C1 segment of cervical spinal cord (tissue), 14 donors: Measurements from ENCODE around the gene SRCIN1.

Experiments
- DNase-seq, 14 donors: peaks; one replicate each; lab custom pipeline; 2025; lab: John Stamatoyannopoulos, UW

Gene SRCIN1

DNA sequence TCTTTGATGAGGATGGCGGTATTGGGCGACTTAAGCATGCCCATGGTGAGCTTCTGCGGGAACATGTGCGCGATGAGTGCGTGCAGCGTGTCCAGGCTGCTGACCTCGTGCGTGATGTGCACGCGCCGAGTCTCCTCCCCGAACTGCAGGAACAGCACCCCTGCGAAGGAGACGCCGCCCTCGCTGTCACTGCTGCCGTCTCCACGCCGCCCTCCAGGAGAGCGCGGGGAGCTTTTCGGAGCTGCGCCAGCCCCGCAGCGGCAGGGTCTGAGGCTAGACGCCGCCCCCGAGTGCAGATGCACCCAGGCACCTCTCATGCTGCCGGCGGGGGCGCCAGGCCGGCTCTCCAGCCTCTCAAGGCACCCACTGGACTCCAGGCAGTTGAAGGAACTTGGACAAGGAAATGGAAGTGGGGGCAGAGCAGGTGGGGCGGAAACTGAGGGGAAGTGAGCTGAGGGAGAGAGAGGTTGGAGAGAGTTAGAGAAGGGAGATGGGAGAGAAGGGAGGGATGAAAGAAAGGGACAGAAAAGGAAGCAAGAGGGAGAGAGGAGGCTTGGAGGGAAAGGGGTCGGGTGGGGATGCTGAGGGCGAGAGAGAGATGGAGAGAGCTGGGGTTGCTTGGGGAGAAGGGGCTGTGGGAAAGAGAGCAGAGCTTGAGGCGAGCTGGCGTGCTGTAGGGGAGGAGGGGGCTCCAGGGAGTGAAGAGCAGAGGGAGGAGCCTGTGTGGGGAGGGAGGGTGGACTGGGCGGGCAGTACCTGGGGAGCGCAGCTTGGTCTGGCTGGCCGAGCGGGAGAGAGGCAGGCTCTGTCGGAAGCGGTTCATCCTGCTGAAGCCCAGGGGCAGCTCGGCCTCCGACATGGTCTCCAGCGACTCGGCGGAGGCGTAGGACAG lies 42.1 kb downstream of the SRCIN1 start:
- DNase-seq = peak in 1 of 14 donors; percentile 85

DNA sequence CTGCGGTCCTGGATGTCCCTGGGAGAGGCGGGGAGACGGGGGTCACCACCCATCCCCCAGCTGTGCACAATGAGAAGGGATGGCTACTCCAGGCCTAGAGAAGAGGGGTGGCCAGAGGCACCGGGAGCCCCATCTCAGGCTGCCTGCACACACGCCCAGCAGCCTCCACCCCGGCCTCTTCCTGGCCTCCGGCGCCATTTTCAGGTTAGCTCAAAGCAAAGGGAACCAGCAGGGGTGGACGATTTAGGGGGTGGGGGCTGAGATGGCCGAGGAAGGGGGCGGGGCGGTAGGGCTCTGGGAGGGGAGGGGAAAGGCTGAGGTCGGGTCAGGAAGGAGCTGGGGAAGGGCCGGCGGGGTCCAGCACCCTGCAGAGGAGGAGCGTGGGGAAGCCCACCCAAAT lies 42.8 kb downstream of the SRCIN1 start:
- DNase-seq = no peak

DNA sequence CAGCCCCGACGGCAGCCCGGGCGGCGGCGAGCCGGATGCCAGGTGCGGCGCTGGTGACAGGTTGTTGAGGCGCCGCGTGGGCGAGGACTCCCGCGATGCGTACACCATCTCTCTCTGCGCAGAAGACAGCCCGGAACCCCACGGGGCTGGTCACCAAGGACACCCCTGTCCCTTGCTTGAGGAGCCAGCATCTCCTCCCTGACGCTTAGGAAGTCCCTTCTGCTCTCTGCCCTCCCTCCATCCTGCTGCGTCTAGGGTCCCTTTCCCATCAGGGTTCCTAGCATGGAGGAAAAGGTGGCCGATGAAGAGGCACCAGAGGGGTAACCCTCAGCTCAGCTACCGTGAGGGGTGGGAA lies 43.6 kb downstream of the SRCIN1 start:
- DNase-seq = no peak

DNA sequence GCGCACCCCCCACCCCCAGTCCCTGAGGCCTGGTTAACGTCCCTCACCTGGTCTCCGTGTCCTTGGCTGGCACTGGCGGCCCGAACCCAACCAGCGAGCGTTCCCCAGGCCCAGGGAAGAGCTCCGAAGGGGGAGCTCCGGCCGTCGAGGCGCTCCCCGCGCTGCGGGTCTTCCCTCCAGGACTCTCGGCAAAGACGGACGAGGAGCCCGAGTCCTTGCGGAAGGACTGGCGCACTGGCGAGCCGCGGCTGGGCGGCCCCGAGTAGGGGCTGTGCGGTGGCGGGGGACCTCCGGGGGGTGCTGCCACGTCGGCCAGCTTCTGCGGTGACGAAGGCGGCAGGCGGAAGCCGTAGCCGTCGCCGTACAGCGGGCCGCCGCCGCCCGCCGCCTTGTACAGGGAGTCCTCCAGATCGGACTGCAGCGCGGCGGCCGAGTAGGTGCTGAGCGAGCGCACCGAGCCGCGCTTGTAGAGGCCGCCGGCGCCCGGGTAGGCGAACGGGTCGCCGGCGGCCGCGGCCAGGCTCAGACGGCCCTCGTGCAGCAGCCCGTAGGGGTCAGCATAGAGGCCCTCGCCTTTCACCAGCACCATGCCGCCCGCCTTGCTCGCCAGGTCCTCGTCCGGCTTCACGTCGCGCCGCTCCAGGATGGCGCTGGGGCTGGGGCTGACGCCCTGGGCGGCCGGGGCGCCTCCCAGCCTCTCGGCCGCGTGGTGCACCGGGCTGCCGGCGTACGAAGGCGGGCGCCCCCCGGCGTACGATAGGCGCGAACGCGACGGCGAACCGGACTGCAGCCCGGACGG lies 44.1 kb downstream of the SRCIN1 start:
- no peak for DNase-seq

DNA sequence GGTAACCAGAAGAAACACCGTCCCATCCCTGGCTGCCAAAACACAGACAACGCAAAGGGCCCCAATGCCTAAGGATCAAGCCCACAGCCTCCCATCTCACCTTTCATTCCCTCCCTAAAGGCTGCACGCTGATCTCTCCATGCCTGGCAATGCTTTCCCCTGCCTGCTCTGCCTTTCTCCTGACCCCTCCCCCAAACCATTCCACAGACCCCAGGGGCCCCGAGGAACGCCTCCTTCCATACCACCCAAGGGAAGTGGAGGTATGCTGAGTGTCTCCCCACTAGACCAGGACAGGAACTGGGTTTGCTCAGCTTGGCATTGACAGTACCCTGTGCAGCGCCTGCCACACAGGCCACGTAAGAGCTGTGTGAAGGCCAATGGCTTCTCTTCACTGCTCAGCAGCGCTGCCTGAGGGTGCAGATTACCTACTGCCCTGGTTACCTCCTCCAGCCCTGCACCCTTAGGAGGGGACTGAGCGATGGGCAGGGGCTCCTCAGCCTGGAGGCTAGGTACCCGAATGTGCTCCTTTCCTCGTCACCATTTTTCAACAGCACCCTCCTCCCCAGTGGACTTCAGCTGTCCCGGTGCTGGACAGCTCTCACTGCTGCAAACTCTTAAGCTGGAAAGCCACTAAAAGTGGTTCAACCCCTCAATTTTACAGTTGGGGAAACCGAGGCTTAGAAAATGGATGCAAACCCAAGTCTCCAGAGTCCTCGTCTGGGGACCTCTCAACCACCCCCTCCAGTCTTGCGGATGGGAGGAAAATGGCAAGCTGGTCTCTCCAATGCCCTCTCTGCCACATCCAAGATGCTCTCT lies 45.0 kb downstream of the SRCIN1 start:
- DNase-seq = peak in 1 of 14 donors; percentile 66

DNA sequence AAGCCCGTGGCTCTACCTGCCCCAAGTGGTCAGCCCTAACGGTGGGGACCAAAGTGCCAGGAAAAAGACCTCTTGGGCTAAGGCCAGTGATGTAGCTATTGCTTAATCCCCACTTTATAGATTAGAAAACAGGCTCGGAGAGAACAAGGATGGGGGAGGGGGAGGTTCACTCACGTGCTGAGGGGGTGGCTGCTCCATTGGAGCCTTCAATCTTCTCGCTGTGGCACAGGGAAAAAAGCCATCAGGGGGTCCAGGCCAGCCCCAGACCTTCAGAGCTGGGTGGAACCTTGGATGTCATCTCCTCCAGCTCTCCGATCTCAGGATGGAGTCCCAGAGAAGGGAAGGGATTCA lies 45.9 kb downstream of the SRCIN1 start:
- DNase-seq = no peak

DNA sequence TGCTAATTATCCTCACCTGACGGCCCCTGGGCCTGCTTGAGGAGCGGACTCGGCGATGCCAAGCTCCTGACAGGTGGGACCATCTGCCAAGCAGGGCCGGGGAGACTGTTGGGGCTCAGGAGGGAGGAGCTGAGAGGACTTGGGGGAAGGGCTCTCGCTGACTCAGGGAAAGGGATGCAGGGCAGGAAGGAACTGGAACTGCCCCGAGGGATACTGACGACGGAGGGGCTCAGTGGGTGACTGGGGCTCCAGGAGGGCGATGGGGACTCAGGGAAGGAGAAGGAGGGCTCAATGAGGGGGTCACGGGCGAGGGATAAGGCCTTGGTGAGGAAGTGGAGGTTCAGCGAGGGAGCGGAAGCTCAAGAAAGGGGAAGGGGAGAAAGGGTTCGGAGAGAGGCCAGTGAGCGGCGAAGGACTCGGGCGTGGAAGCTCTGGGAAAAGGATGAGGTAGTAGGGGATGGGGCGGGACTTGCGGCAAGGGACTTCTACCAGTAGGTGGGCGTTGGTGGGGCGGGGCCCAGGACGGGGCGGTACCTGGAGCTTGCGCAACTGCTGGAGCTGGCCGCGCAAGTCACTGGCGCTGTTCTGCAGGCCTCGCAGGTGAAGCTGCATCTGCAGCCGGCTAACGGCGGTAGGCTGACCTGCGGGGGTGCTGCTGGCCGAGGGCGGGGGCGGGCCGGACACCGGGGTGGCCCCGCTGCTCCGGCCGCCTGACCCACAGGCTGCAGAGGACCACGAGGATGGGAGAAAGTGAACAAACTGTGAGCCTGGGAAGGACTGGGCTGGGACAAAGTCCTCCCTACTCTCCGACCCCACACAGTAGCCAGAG lies 46.5 kb downstream of the SRCIN1 start:
- DNase-seq = peak in 5 of 14 donors; percentile 34 to 89 (median 44)

DNA sequence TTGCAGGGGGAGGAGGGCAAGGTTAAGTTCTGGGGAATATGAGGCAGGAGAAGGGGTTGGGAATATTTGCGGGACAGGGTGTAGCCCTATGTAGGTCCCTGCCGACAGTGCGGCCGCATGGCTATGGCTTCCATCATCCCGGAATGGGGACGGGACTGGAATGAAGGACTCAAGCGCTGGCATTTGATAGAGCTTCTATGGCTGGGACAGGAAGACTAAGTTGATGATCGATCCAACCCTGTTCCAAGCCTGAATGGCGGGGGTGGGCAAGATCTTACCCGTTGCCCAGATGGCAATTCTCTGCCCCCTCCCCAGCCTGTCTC lies 47.1 kb downstream of the SRCIN1 start:
- no peak for DNase-seq

DNA sequence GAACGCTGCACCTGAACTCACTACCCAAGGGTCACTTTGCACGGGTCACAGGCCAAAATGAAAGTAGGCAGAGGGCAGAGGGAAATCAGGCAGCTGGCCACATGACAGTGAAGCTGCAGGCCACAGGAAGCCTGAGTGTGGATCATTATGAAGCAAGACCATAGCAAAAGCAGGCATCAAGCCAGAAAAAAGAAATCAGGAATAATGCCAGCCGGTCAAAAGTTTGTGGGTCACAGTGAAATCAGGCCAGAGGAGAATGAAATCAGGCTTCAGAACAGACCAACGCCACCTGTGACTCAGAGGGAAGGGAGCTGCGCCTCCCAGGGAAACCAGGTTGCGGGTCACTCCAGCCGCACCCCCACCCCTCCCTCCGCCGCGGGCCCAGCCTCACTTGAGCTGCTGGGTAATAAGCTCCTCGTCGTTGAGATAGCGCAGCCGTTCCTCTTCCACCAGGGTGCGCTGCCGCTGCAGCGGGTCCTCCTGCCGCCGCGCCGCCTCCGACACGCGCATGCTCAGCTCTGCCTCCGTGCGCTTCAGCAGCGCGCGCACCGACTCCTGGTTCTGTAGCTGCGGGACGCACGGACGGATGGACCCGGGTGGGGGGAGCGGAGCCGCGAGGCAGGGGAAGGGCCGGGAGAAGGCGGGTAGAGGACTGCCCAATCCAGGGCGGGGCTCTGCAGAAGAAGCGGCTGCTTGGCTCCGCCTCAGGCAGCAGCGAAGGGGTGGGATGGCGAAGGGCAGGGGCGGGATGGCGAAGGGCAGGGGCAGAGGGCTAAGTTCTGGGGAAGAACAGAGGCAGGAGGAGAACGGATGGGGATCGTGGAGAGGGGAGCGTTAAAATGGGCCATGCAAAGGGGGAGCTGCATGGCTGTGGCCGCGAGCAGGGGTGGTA lies 47.7 kb downstream of the SRCIN1 start:
- DNase-seq = peak in 13 of 14 donors; percentile 41 to 88 (median 81)

DNA sequence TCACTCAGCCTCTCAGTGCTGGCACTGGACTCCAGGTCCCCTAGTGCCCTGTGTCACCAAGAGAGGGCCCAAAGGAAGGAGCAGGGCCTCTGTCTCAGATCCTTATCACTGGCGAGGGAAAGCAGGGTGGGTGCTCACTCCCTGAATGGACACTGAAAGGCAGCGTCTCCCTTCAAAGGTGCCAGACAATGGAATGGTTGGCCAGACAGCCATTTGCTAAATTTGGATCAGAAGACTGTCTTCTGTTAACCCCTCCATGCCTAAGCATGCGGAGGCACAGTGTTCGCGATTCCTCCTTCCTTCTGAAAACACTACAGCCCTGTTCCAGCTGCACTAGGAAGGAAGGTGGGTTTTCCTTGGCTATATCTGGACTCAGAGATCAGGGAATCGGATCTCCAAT lies 48.4 kb downstream of the SRCIN1 start:
- no peak for DNase-seq

DNA sequence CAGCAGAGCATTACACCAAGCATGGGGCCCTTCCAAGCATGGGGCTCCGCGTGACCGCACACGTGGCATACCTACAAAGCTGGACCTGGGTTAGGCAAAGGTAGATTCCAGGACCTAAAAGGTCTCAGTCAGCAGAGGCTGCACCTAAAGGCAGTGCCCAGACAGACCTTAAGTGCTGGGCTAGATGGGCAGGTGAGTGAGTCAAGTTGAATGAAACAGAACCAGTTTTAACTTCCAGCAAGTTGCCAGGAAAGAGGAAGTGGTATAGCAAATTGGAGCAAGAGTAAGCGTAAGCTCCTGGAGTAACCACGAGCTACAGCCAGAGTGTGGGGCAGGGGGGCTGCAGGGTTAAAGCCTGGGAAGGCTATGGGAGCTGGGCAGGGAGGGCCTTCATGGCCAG lies 49.5 kb downstream of the SRCIN1 start:
- DNase-seq = no peak

DNA sequence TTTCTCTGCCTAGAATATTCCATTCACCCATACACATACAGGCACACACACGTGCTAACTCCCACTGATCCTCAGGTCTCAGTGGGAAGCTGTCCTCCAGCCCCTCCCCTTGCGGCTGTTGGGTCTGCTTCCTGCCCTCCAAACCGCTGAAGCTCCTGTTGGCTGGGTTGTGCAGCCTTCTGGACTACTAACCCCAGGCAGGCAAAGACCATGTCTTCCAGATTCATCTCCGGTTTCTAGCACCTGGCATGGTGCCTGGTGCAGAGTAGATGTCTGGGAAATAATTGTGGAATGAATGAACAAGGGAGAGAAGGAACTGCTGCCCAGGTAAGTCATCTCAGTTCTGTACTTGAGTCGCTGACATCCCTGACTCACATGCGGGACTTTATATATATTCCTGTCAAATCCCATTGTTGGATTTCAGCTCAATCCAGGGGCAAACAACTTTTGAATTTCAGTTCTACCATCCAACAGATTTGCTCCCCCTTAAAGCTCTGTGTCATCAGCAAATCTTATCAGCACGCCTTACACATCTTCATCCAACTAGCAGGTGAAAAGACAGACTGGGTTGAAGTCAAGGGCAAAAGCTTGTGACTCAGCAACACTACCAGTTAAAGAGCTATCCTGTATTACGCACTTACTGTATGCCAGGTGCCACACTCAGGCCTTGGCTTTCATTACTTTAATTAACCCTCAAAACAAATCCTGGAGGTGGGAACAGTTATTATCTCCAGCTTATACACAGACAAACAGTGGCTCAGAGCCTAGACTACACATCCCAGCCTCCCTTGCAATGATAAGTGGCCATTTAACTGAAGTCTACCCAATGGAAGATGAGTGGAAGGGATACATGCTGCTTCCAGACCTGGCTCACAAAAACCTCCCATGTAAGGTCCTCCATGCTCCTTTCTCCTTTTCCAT lies 51.1 kb downstream of the SRCIN1 start:
- peak in 1 of 14 donors; percentile 85 for DNase-seq

DNA sequence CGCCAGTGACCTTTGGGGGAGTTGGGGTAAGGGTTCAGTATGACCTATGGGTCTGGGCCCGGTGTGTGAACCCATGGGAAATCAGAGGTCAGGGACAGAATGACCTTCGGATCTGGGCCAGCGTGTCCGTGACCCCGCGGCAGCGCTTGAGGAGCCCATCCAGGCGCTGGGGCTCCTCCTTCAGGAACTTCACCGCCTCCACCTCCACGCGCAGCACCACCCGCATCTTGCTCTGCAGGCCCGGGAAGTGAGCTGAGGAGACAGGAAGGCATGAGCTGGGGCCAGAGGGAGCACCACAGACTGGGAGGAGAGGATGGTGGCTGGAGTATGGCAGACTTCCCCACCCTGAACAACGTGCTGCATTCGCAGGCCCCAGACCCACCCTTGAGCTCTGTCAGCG lies 53.4 kb downstream of the SRCIN1 start:
- DNase-seq = no peak

DNA sequence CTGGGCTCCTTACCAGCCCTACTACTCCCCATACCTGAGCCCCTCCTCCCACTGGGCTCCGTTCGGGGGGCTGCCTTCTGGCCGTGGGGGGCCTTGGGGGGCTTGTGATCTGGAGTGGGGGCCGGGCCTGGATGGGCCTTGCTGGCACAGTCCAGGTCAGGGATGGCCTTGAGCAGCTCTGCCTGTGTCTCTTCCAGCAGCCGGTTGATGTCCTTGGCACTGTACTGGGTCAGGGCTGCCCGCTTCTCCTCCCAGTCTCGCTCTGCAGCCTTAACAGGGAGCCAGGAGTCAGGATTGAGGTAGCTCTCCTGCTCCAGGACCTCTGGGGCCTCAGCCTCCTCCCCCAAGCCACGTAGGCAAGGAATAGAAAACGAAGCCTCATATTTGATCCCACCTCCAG lies 54.6 kb downstream of the SRCIN1 start:
- no peak for DNase-seq

DNA sequence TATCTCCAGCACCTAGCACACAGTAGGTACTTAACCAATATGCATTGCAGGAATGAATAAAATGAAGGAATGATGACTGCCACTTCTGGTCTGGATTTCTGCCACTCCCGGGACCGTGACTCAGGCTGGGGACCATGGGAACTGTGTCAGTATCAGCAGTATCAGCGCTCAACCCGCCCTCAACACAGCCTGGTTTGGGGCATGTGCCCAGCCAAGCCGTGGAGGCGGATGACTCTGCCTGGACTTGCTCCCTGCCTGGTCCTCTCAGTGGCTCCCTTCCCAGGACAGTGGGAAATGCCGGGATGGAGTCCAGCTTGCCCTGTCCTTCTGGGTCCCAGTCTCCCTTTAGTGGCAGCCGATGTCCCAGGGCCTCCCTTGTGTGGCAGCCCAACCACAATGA lies 55.1 kb downstream of the SRCIN1 start:
- DNase-seq = peak in 7 of 14 donors; percentile 20 to 81 (median 32)

DNA sequence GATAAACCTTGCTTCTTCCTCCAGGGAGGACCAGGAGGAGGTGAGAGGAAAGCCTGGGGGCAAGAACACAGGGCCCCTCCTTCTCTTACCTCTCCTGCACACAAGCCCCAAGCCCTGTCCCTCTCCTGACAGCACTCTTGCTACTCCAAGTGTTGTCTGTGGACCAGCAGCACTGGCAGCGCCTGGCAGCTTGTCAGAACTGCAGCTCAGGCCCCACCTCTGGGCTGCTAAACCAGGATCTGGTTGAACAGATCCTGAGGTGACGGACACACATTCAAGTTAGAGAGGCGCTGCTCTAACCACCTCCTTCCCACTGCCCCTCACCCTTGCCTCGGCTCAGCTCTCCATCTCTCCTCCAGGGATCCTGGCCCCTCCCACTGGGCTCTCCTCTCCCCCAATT lies 56.5 kb downstream of the SRCIN1 start:
- DNase-seq = no peak

DNA sequence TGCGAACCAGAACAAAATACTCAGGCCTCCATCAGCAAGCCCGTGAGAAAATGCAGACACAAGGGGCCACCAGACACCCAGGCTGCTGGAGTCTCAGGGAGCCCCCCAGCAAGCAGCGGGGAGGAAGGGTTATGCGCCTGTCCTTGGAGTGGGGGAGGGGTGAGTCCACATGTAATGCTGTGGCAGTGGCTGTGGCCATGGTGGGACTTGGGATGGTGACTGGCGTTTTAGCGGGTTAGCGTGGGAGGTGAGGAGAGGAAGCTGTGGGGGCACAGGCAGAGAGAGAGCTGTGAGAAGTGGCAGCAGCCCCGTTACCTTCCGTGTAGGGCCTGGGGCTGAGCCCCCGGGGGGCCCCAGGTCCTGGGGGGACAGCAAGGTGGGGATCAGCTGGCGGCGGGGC lies 58.3 kb downstream of the SRCIN1 start:
- no peak for DNase-seq

DNA sequence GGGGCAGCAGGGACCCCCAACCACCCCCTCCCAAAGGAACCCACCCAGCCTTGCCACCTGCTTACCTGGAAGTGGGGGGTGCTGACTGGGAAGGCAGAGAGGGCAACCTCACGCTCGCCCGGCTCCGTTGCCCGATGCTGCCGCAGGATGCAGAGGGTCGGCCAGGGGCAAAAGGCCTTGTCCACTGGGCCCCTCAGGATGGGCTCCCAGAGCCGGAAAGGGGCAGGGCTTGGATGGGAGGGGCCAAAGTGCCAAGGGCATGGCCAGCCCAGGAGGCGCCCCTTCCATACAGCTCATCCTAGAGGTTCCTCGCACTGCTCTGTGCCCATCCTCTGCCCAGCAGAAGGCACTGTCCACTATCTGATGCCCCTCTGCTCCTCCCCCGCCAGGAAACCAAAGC lies 59.4 kb downstream of the SRCIN1 start:
- DNase-seq = no peak

DNA sequence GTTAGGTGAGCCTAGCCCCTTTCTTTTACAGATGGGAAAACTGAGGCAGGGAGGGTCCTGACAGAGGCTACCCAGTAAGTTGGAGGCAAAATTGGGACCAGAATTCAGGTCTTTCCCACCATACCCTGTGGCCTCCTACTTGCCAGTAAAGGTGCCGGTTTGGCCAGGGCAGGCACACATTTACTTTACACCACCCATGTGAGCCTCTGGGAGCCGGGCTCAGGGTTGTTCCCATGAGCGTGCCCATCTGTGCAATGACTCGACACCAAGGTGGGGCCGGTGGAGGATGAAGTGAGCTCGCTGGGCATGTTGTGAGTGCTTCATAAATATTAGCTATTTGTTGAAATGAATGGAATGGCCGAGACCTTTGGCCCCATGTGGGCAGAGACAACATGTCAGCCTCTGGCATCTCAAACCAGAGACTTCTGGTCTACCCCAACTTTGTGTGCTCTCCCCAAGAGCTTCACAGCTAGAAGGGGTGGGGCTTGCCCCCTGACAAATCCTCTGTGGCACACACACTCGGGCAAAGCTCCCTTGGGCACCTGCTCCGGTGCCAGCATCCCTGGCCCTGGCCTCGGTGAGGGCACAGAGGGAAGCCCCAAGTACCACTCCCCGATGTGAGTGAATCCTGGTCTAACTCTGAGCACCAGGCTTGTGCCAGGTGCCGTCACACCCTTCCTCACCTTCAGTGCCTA lies 60.1 kb downstream of the SRCIN1 start:
- no peak for DNase-seq
